HepG2 (cell line): Measurements from ENCODE around the gene RPGRIP1. TPM values are rescaled to one million over a fixed set of nuclear protein-coding genes. Genes with fewer than 3 reads are reported as not detected.

ENCODE experiments used
- ATF2 ChIP-seq: sonication (generic); formaldehyde crosslinking; IDR thresholded peaks from 2 replicates; pipeline ENCODE4 v1.4.0; 2020; ENCODE audit warnings: missing genetic modification reagents
- E2F2 ChIP-seq: sonication (generic); formaldehyde crosslinking; IDR thresholded peaks from 2 replicates; pipeline ENCODE4 v1.4.0; 2020; ENCODE audit warnings: missing genetic modification reagents, borderline replicate concordance
- MEIS1 ChIP-seq: sonication (generic); formaldehyde crosslinking; IDR thresholded peaks from 2 replicates; pipeline ENCODE4 v1.9.0; 2021; ENCODE audit warnings: mild to moderate bottlenecking, missing genetic modification reagents, moderate library complexity, borderline replicate concordance
- MXD3 ChIP-seq: IDR thresholded peaks from 2 replicates; pipeline ENCODE4 v1.6.1; 2016; ENCODE audit warnings: mild to moderate bottlenecking, missing biosample characterization, missing genetic modification reagents
- NFE2L2 ChIP-seq: fragments of 150-350 bp; IDR thresholded peaks from 2 replicates; pipeline ENCODE4 v1.6.1; 2014; ENCODE audit warnings: low read length
- RXRB ChIP-seq: IDR thresholded peaks from 2 replicates; pipeline ENCODE4 v1.6.1; 2016; ENCODE audit warnings: borderline replicate concordance, missing genetic modification reagents, missing compliant biosample characterization
- SETDB1 ChIP-seq: sonication (generic); formaldehyde crosslinking; IDR thresholded peaks from 2 replicates; pipeline ENCODE4 v1.5.1; 2020; ENCODE audit warnings: missing genetic modification reagents, mild to moderate bottlenecking, borderline replicate concordance
- TBX3 ChIP-seq: fragments of 450-650 bp; IDR thresholded peaks from 2 replicates; pipeline ENCODE4 v1.6.1; 2017; ENCODE audit warnings: antibody characterized with exemption, mild to moderate bottlenecking, inconsistent platforms, borderline replicate concordance
- U2AF2 ChIP-seq: fragments of 200-400 bp; formaldehyde crosslinking; IDR thresholded peaks from 2 replicates; pipeline ENCODE4 v1.6.1; 2017; ENCODE audit warnings: low read depth, mild to moderate bottlenecking, low read length
- ZNF350 ChIP-seq: sonication (generic); formaldehyde crosslinking; IDR thresholded peaks from 2 replicates; pipeline ENCODE4 v1.4.0; 2020; ENCODE audit warnings: mild to moderate bottlenecking, low read depth, missing genetic modification reagents, borderline replicate concordance
- ZNF775 ChIP-seq: sonication (generic); formaldehyde crosslinking; IDR thresholded peaks from 2 replicates; pipeline ENCODE4 v1.4.0; 2020; ENCODE audit warnings: missing genetic modification reagents, mild to moderate bottlenecking, moderate library complexity, borderline replicate concordance
- ZSCAN31 ChIP-seq: sonication (generic); formaldehyde crosslinking; IDR thresholded peaks from 2 replicates; pipeline ENCODE4 v1.5.0; 2020; ENCODE audit warnings: low read depth, mild to moderate bottlenecking, missing genetic modification reagents
- polyA plus RNA-seq, 8 experiments: library from polyadenylated mRNA; depleted of rRNA in 3 of 8; stranded (reverse) in 7 of 8; unstranded in 1 of 8; fragments of >200 nt; fragmentation: Illumina TruSeq in 4 of 8; extraction: Trizol in 4 of 8; gene quantifications; 2 replicates each; pipeline versions ENCODE4 v1.2.1 to v1.2.3, GENCODE V29; 2011 to 2016; ENCODE audit warnings: low read depth in 4 of 8, missing spikeins in 1 of 8, mixed read lengths in 1 of 8; ENCODE audit not compliant: insufficient read depth in 1 of 8
- total RNA-seq, 5 experiments: library from RNA; depleted of rRNA; stranded (reverse); fragments of >200 nt; fragmentation: Illumina TruSeq; extraction: Trizol; gene quantifications; 2 replicates each; pipeline ENCODE4 v1.2.3, GENCODE V29; 2016; ENCODE audit warnings: low read depth in 1 of 5
- TF ChIP-seq, protein P1 (sequence below): sonication (generic); formaldehyde crosslinking; IDR thresholded peaks from 2 replicates; pipeline ENCODE4 v1.5.0; 2020; ENCODE audit warnings: mild to moderate bottlenecking, missing genetic modification reagents, borderline replicate concordance
- TF ChIP-seq, protein P2 (sequence below): IDR thresholded peaks from 2 replicates; pipeline ENCODE4 v1.6.1; 2016

Gene RPGRIP1
- total and polyA plus RNA-seq, 2 of the 13 experiments (the other 11 are each of a cell fraction or from before 2014, with no cell fraction given), result 0.13 to 1.1 TPM

DNA sequence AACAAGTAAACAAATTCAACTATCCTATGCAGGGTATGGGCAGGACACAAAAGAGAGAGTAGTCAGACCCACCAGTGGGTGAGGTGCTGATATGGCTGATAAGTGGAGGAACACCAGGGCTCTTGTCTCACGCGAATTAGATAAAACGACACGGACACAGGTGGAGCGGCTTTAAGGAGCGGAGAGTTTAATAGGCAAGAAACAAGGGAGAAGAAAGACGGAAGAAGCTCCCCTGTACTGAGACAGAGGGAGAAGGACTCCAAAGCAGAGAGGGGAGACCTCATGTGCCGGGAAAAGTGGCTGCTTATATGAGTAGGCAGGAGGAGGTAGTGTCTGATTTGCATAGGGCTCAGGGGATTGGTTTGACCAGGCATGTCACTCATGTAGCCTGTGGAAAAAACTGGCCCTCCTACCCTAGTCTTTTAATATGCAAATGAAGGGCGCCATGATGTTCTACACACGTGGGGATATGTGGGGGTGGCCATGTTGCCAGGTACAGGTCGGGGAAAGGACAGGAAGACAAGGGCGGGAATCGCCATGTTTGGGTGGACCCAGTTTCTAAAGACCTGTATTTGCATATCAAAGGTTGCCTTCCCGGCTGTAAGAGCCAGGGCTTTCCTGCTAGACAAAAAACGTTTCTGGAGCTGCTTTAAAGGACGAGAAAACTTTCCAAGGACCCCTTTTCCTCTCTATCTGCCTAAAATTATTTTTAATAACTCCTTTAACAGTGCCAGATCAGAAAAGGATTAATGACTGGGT is 28.8 kb downstream of the RPGRIP1 start (continued):
- TF ChIP-seq, protein P1, sequence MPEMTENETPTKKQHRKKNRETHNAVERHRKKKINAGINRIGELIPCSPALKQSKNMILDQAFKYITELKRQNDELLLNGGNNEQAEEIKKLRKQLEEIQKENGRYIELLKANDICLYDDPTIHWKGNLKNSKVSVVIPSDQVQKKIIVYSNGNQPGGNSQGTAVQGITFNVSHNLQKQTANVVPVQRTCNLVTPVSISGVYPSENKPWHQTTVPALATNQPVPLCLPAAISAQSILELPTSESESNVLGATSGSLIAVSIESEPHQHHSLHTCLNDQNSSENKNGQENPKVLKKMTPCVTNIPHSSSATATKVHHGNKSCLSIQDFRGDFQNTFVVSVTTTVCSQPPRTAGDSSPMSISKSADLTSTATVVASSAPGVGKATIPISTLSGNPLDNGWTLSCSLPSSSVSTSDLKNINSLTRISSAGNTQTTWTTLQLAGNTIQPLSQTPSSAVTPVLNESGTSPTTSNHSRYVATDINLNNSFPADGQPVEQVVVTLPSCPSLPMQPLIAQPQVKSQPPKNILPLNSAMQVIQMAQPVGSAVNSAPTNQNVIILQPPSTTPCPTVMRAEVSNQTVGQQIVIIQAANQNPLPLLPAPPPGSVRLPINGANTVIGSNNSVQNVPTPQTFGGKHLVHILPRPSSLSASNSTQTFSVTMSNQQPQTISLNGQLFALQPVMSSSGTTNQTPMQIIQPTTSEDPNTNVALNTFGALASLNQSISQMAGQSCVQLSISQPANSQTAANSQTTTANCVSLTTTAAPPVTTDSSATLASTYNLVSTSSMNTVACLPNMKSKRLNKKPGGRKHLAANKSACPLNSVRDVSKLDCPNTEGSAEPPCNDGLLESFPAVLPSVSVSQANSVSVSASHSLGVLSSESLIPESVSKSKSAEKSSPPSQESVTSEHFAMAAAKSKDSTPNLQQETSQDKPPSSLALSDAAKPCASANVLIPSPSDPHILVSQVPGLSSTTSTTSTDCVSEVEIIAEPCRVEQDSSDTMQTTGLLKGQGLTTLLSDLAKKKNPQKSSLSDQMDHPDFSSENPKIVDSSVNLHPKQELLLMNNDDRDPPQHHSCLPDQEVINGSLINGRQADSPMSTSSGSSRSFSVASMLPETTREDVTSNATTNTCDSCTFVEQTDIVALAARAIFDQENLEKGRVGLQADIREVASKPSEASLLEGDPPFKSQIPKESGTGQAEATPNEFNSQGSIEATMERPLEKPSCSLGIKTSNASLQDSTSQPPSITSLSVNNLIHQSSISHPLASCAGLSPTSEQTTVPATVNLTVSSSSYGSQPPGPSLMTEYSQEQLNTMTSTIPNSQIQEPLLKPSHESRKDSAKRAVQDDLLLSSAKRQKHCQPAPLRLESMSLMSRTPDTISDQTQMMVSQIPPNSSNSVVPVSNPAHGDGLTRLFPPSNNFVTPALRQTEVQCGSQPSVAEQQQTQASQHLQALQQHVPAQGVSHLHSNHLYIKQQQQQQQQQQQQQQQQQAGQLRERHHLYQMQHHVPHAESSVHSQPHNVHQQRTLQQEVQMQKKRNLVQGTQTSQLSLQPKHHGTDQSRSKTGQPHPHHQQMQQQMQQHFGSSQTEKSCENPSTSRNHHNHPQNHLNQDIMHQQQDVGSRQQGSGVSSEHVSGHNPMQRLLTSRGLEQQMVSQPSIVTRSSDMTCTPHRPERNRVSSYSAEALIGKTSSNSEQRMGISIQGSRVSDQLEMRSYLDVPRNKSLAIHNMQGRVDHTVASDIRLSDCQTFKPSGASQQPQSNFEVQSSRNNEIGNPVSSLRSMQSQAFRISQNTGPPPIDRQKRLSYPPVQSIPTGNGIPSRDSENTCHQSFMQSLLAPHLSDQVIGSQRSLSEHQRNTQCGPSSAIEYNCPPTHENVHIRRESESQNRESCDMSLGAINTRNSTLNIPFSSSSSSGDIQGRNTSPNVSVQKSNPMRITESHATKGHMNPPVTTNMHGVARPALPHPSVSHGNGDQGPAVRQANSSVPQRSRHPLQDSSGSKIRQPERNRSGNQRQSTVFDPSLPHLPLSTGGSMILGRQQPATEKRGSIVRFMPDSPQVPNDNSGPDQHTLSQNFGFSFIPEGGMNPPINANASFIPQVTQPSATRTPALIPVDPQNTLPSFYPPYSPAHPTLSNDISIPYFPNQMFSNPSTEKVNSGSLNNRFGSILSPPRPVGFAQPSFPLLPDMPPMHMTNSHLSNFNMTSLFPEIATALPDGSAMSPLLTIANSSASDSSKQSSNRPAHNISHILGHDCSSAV, result 0 out of 2 replicates have a peak, but pooled peaks have one; percentile 20
- TF ChIP-seq ATF2 (CRISPR knock-in tag), result no peak
- no peak for TF ChIP-seq NFE2L2
- peak; percentile 97; the same call in 1 of the 2 replicates for TF ChIP-seq MXD3 (CRISPR knock-in tag)
- no peak for TF ChIP-seq TBX3
- TF ChIP-seq RXRB (CRISPR knock-in tag), result peak; percentile 58
- TF ChIP-seq U2AF2, result no peak
- TF ChIP-seq ZNF350 (CRISPR knock-in tag), result 0 out of 2 replicates have a peak, but pooled peaks have one; percentile 20
- no peak; the same call in 1 of the 2 replicates for TF ChIP-seq ZSCAN31 (CRISPR knock-in tag)
- peak; percentile 68; the same call in 1 of the 2 replicates for TF ChIP-seq MEIS1 (CRISPR knock-in tag)
- TF ChIP-seq ZNF775 (CRISPR knock-in tag), result no peak
- no peak for TF ChIP-seq SETDB1 (CRISPR knock-in tag)
- TF ChIP-seq, protein P2, sequence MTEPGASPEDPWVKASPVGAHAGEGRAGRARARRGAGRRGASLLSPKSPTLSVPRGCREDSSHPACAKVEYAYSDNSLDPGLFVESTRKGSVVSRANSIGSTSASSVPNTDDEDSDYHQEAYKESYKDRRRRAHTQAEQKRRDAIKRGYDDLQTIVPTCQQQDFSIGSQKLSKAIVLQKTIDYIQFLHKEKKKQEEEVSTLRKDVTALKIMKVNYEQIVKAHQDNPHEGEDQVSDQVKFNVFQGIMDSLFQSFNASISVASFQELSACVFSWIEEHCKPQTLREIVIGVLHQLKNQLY (CRISPR knock-in tag), result no peak
- TF ChIP-seq E2F2 (CRISPR knock-in tag), result 0 out of 2 replicates have a peak, but pooled peaks have one; percentile 85
